Amniotic stem cell (primary cell): Measurements from ENCODE around the gene LRPAP1.

ENCODE experiments used
- DNase-seq: peaks from one replicate; lab custom pipeline; 2025; lab: John Stamatoyannopoulos, UW

Gene LRPAP1

GRCh38 chr4:3531318-3531878 is 824 bp downstream of the LRPAP1 start:
- no peak for DNase-seq

- DNase-seq: no peak
These were observed 1.5 kb downstream of the LRPAP1 start for GRCh38 chr4:3530663-3531254.

GRCh38 chr4:3530051-3530450 is 2.2 kb downstream of the LRPAP1 start:
- DNase-seq: no peak

GRCh38 chr4:3529363-3529762 is 2.9 kb downstream of the LRPAP1 start:
- DNase-seq: no peak

GRCh38 chr4:3527914-3528876 is 4.0 kb downstream of the LRPAP1 start:
- DNase-seq: no peak

- DNase-seq: no peak
These were observed 4.9 kb downstream of the LRPAP1 start for GRCh38 chr4:3527101-3527913.

GRCh38 chr4:3526456-3526855 is 5.8 kb downstream of the LRPAP1 start:
- DNase-seq: no peak

GRCh38 chr4:3525532-3526430 is 6.4 kb downstream of the LRPAP1 start:
- DNase-seq: no peak

- no peak for DNase-seq
These were observed 7.3 kb downstream of the LRPAP1 start for GRCh38 chr4:3524920-3525319.

GRCh38 chr4:3524349-3524748 is 7.9 kb downstream of the LRPAP1 start:
- DNase-seq: no peak

GRCh38 chr4:3523628-3524221 is 8.5 kb downstream of the LRPAP1 start:
- no peak for DNase-seq

GRCh38 chr4:3523146-3523627 is 9.0 kb downstream of the LRPAP1 start:
- DNase-seq: no peak

- no peak for DNase-seq
These were observed 9.6 kb downstream of the LRPAP1 start for GRCh38 chr4:3522651-3523050.

GRCh38 chr4:3522326-3522640 is 9.9 kb downstream of the LRPAP1 start:
- DNase-seq: no peak

- DNase-seq: no peak
These were observed 10.4 kb downstream of the LRPAP1 start for GRCh38 chr4:3521621-3522325.

- no peak for DNase-seq
These were observed 11.2 kb downstream of the LRPAP1 start for GRCh38 chr4:3520796-3521600.

- DNase-seq: no peak
These were observed 11.9 kb downstream of the LRPAP1 start for GRCh38 chr4:3520276-3520675.

GRCh38 chr4:3519468-3520264 is 12.6 kb downstream of the LRPAP1 start:
- no peak for DNase-seq
